ENCODE data around the gene TENM3. TPM values are rescaled to one million over a fixed set of nuclear protein-coding genes. Genes with fewer than 3 reads are reported as not detected.

Gene TENM3
- total RNA-seq, 1 donor, result 14.0 TPM

GRCh38 chr4:182695842-182696241, 452.6 kb downstream of the TENM3 start:
- DNase-seq (ENCODE audit: low read depth), result no peak
- TF ChIP-seq CTCF (IDR thresholded peaks at IDR 0.05; ENCODE audit: insufficient read depth, low read length), result no peak
- H3K4me3 ChIP-seq (ENCODE audit: low read depth, low read length), result no peak overlapping the region

- TF ChIP-seq CTCF (IDR thresholded peaks at IDR 0.05; ENCODE audit: insufficient read depth, low read length), result no peak
- no peak overlapping the region for H3K4me3 ChIP-seq (ENCODE audit: low read depth, low read length)
- DNase-seq (ENCODE audit: low read depth), result no peak
Observed at GRCh38 chr4:182697094-182697493, 453.9 kb downstream of the TENM3 start.

GRCh38 chr4:182698212-182698611, 455.0 kb downstream of the TENM3 start:
- no peak overlapping the region for H3K4me3 ChIP-seq (ENCODE audit: low read depth, low read length)
- no peak for DNase-seq (ENCODE audit: low read depth)
- TF ChIP-seq CTCF (IDR thresholded peaks at IDR 0.05; ENCODE audit: insufficient read depth, low read length), result no peak

- DNase-seq (ENCODE audit: low read depth), result no peak
- no peak for TF ChIP-seq CTCF (IDR thresholded peaks at IDR 0.05; ENCODE audit: insufficient read depth, low read length)
- no peak overlapping the region for H3K4me3 ChIP-seq (ENCODE audit: low read depth, low read length)
Observed at GRCh38 chr4:182699201-182699600, 456.0 kb downstream of the TENM3 start.

GRCh38 chr4:182699795-182700194, 456.6 kb downstream of the TENM3 start:
- H3K4me3 ChIP-seq (ENCODE audit: low read depth, low read length), result no peak overlapping the region
- DNase-seq (ENCODE audit: low read depth), result no peak
- no peak for TF ChIP-seq CTCF (IDR thresholded peaks at IDR 0.05; ENCODE audit: insufficient read depth, low read length)

GRCh38 chr4:182700362-182701160, 457.4 kb downstream of the TENM3 start:
- no peak for TF ChIP-seq CTCF (IDR thresholded peaks at IDR 0.05; ENCODE audit: insufficient read depth, low read length)
- no peak for DNase-seq (ENCODE audit: low read depth)
- no peak overlapping the region for H3K4me3 ChIP-seq (ENCODE audit: low read depth, low read length)

- no peak for DNase-seq (ENCODE audit: low read depth)
- no peak for TF ChIP-seq CTCF (IDR thresholded peaks at IDR 0.05; ENCODE audit: insufficient read depth, low read length)
Observed at GRCh38 chr4:182704077-182704476, 460.9 kb downstream of the TENM3 start.

More at GRCh38 chr4:182704077-182704476, 460.9 kb downstream of the TENM3 start:
- H3K4me3 ChIP-seq (ENCODE audit: low read depth, low read length), result no peak overlapping the region

Measured in fibroblast of the aortic adventitia (primary cell).